Stimulated activated naive CD4-positive, alpha-beta T cell treated with Interleukin-2 at 50 U/mL for 16 hours (primary cell): Measurements from ENCODE around the gene TPK1.

ENCODE experiments used
- DNase-seq: peaks from one replicate; lab custom pipeline; 2025; lab: John Stamatoyannopoulos, UW

TPK1 gene

DNA sequence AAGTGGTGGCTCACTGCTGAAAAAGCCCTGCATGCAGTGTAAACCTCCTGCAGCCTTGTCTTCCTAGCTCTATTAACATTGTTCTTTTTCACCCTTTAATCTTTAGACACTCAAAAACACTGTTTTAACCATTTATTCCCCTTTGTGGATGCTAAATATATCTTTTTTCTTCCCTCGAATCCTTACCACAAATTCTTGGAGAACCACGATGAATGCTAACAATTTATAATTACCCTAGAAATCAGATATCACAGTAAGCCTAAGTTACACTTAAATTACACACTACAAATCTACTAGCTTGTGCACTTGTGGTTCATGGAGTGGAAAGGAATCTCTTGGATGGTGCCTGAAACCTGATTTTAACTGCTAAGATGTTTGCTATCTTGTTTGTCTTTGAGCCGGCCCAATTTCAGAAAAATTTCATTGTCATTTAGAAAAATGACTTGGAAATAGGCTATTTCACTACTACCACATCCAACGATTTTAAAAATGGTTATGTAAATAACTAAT lies 307.3 kb downstream of the TPK1 start:
- no peak for DNase-seq

DNA sequence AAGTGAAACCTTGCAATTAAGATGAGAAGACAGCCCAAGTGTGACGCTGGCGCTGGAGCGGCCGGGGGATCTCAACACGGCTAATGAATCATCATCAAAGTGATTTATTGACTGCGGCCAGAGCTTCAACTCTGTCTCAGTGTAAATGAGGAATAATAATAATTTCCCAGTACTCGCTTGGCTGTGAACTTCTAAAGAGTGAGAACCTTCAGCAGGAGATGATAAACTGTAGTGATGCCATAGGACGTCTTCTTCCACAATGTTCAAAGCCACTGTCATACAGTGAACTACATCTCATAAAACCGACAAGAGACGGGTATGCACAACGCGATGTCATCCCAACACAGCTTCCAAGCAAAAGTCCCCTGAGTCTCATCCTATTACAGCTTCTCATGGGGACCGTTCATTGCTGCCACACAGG lies 308.8 kb downstream of the TPK1 start:
- DNase-seq, result no peak

DNA sequence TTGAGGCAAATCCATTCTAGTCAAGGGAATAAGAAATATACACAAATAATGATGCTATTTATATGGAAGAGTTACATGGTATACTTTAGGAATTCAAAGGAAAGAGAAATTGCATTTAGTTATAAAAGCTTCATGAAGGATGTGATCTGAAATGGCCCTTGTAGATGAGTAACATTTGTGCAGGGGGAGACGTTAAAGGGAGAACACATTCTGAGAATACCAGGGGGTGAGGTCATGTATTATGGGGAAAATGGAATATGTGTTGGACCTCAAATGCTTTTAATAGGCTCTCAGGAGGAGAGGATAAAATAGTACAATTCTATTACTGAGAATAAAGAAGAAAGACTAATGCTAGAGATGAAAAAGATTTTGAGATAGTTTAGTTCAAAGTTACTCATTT lies 309.9 kb downstream of the TPK1 start:
- DNase-seq, result no peak

- DNase-seq, result no peak
Observed at GRCh38 chr7:144524271-144524670, 311.6 kb downstream of the TPK1 start.

- no peak for DNase-seq
Observed at GRCh38 chr7:144523621-144524020, 312.2 kb downstream of the TPK1 start.

- no peak for DNase-seq
Observed at GRCh38 chr7:144519925-144520324, 315.9 kb downstream of the TPK1 start.

DNA sequence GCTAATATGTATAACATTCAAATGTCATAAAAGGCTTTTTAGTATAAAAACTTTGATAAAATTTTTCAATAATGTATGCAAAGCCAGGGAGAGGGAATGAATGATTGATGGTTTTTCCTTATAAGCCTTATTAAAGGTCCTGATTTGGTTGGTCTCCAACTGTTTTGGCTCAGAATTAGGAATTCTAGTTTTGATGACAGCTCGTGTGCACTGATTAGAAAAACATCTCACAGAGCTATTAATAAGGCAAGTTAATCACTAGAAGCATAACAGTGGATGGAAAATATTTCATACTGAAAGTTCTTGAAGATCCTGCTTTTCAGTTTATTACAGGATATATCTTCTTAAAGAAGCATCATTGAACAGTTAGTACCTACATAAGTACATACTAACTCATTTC lies 317.5 kb downstream of the TPK1 start:
- DNase-seq, result no peak

GRCh38 chr7:144517749-144518148 lies 318.1 kb downstream of the TPK1 start:
- no peak for DNase-seq

DNA sequence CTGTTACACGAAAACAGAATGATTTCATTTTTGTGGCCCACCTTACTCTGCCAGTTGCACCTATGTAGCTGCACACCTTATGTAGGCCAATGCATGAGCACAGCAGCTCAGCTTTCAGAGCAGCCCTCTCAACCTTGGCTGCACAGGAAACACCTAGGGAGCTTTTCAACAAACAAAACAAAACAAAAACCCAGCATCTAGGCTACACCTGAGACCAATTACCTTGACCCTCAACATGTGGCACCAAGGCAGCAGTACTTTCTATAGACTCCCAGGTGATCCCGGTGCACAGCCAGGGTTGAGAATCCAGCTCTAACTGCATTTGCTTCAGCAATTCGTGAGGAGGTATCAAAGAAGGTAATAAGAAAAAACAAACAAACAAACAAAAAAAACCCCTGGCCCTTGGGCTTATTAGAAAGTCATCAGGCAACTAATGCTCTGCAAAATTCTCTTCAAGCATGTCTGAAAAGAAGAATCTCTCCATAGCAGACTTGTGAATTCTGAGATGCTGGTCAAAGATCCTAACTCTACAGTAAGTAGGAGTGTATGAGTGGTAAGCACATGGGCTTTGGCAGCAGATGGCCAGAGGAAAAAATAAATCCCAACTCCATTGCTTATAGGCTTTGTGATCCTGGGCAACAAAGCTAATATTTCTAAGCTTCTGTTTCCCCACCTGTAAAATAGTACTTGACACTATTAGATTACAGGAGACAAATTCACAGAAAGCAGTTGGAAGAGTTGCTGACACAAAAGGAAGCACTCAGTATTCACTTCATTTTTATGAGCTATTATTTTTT lies 318.9 kb downstream of the TPK1 start:
- no peak for DNase-seq

- DNase-seq, result no peak
Observed at GRCh38 chr7:144513334-144513733, 322.5 kb downstream of the TPK1 start.

GRCh38 chr7:144510621-144511020 lies 325.2 kb downstream of the TPK1 start:
- no peak for DNase-seq

- DNase-seq, result no peak
Observed at GRCh38 chr7:144508702-144509101, 327.2 kb downstream of the TPK1 start.

GRCh38 chr7:144503215-144503614 lies 332.6 kb downstream of the TPK1 start:
- DNase-seq, result no peak

DNA sequence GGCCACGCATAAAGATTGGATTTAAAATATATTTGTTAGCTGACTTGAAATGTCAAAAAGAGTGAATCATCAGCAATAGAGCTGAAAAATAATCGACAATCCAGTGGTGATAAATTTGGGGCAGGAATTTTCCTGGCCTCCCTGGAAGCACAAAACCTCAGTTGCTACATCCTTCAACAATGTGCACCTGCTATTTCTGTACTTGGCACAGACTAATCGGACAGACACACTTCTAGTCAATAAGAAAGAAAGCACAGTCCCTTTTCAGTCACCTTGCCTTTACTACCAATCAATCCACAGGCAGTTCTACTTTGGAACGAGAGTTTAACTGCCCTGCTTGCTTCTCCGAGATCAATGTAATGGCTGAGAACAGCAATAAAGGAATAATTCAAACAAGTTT lies 335.6 kb downstream of the TPK1 start:
- DNase-seq, result no peak

DNA sequence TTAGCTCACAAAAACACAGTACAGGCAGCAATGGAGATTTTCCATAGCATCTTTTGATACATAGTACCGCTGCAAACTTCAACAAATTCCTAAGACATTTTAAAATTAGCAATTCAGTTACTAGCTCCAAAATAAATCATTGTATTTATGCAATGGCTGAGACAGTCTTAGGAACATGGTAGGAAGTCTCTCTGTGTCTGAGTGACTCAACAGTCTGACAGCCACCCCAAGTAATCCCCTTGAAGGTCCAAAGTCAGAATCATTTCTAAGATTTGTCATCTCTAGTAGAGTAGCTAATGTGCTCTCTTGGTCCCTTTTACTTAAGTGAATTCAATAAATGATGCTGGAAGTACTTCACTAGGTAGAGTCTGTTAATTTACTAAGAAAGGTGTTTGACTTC lies 338.6 kb downstream of the TPK1 start:
- DNase-seq, result no peak

- DNase-seq, result no peak
Observed at GRCh38 chr7:144494355-144494754, 341.5 kb downstream of the TPK1 start.

- no peak for DNase-seq
Observed at GRCh38 chr7:144489504-144489903, 346.3 kb downstream of the TPK1 start.

DNA sequence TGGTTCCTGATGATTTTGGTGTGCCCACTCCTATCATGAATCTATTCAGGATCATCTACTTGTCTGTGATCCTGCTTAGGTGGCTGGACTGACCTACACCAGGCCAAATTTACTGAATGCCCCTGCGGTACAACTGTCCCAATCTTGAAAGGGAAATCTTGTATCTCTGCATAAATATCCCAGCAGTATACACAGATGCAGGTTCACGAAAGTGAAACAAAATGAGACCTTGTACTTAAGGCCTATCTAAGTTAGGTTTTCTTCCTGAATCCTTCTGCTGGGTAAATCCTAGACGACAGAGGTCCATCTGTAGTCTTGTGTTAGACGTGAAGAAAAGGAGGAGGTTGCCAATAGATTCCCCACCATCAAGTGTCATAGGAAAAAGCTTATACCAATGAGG lies 346.9 kb downstream of the TPK1 start:
- no peak for DNase-seq

GRCh38 chr7:144487901-144488300 lies 348.0 kb downstream of the TPK1 start:
- DNase-seq, result no peak

DNA sequence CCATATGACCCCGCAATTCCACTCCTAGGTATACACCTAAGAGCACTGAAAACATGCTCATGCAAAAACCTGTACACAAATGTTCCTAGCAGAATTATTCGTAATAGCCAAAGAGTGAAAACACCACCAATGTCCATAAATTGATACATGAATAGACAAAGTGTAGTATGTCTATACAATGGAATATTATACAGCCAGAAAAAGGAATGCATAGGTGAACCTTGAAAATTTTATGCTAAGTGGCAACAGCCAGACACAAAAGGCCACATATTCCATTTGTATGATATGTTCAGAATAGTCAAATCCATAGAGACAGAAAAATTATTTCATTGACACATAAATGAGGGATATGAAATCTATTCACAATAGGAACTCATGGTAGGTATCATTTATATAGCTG lies 351.4 kb downstream of the TPK1 start:
- no peak for DNase-seq

GRCh38 chr7:144483189-144483588 lies 352.7 kb downstream of the TPK1 start:
- no peak for DNase-seq

GRCh38 chr7:144481833-144482232 lies 354.0 kb downstream of the TPK1 start:
- DNase-seq, result no peak

- no peak for DNase-seq
Observed at GRCh38 chr7:144477348-144477747, 358.5 kb downstream of the TPK1 start.
